HG02678 (cell line): ENCODE measurements around the gene FCN1.
"Not testable (repeated sequence)": the region's sequence is repeated elsewhere in the genome, so short reads cannot be mapped to it uniquely, and the experiment has no call there.

Experiments
- ATAC-seq: cut with Tn5 transposase; IDR thresholded peaks from one replicate; pipeline ENCODE4 v1.9.1; 2021; ENCODE audit warnings: mild to moderate bottlenecking, moderate library complexity; ENCODE audit not compliant: unreplicated experiment

FCN1 gene

DNA sequence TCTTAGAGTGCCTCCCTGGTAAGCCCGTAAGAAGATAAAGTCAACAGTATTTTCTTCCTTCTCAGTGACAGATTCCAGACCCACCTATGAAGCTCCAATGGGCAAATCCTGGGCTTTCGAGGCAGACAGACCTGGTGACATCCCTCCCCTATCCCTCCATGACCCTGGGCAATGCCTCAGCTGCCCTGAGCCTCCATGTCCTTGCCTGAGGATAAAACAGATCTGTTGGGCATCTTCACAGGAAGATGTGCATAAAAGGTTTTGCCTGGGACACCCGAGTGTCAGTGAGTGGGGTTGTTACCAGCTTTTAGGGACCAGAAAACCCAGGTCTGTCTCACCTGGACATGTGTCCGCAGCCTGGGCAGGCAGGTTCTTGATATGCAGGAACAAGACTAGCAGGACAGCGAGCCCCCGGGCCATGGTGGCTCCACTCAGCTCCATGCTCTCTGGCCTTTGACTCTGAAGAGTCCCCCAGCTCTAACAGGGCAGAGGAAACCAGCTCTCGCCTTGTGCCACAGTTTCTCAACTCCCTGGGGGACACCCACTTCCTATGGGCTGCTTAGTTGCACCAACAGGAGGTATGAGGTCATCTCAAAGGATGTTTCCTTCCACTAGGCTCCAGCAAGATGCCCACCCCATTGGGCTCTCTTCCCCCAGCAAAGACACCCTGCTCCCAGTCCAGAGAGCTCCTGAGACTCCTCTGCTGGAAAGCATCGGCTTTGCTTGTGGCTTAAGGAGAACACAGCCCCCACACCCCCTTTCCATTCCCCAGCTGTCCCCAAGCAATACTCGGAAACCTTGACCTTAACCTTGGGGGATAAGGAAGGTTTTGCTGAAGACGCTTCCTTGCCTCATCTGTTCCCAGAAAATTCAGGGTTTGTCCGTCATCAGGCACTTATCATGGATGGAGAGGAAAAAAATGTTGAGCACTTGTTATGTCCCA is at the start of gene FCN1:
Gene FCN1 (minus strand): TSS at position 482 of the 943 bp plus-strand sequence. CDS start 41 bp downstream, at position 441.
- no peak for ATAC-seq

DNA sequence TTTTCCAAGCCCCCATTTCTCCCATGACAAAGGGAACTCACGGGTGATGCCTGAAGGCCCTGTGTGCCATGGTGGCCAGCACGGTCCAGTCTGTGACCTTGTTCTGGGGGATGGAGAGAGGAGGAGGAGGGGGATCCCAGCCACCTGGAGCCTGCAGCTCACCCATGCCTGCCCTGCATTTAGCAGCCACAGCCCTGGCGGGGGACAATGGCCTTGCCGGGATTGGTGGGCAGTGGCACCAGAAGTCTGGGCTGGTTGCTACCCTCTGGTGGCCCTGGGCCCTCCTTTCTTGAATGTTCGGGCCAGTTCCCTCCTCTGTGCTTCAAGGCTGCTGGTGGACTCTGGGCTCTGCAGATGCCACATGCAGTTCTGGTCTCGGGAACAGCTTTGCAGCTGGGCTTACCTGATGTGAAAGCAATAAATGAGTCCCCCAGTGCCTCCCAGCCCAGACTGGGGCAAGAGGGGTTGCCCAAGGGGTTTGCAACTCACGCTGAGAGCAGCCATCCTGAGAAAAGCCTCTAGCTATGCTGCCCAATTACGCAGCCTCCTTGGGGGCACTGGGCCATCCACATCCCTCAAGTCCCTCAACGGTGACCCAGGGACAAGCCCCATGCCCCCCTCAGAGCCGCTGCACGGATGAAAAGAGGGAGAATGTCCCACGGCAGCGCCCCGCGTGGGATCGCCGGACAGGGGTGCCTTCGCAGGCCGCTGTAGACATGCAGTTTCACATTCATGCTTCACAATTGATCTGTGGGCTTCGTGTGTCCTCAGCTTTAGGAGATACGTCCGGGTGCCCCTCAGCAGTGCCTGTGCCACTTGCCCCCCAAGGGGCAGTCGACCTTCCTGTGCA is 49.2 kb upstream of the FCN1 start:
- no peak for ATAC-seq

DNA sequence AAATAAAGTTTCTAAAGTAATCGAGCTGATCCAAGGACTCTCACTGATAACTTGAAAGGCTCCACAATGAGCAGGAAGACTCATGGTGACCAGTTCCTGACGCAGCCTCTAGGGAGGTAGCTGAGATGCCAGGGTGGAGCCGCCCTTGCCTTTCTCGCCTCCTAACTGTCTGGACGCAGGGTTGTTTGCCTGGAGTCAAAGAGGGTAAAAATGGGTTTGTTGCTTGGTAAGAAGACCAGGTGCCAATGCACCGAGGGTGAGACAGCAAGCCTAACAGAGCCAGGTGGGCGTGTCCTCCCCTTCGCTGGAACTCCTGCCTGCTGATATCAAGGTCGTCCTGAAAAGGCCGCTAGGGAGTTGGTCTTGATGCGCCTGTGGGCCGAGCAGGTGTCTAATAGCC is 48.6 kb upstream of the FCN1 start:
- no peak for ATAC-seq

DNA sequence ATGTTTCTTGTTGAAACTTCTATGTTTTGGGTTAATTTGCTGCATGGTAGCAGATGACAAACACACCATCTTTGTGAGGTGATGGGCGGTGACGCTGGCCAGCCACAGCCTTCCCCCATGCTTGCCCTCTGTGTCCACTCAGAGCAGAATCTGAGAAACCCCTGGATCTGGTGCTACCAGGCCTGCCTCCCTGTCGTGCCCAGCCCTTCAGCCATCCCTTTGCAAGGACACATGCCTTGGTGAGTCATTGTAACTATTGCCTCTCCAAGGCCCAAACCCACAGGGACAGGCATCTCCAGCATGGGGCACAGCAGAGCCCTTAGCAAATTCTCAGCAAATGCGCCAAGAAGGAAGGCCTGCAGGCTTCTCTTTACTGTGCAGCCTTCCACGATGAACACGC is 48.1 kb upstream of the FCN1 start:
- no peak for ATAC-seq

DNA sequence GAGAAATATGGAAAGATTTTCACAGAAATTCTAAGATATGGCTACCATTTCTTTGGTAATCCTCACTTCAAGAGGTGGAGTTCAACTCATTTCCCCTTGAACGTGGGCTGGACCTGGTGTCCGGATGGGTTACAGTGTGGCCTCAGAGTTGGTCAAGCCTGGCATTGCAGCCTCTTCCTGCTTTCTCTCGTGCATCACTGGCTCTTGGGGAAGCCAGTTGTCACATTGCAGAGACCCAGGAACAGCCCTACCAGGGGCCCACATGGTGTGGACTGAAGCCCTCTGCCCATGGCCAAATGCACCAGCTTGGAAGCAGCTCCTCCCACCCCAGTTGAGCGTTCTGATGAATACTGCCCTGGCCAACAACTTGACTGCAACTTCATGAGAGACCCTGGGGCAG is 47.7 kb upstream of the FCN1 start:
- ATAC-seq: no peak

DNA sequence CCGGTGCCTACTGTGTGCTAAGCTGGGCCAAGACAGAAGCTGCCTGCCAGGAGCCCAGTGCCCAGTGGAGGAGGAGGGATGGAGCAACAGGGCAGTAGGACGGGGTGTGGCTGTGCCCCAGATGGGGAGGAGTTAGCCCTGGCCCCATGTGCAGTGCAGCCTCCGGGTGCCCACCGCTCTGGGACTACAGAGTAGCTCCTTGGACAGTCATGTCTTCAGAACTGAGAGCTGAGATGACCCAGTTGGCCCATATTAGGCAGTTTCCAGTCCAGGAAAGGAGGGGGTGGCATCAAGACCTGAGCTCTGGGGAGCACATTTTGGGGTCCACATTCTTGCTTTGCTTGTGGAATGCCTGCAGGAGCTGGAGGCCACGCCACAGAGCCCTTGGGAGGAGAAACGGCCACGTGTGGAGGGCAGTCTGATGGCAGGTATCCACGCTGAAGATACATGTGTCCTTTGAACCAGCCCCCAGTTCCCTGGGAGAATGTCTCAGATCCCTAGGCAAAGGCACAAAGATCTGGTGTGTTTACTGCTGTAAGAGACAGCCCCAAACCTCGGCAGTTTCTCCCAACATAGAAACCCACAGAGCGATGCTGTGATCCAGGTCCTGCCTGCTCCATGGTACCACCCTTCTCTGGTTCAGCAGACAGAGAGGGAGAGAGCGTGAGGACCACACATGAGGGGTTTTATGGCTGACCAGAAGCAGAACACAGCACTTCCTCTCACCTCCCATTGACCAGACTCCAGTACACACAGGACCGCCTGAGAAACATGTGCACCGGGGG is 46.8 kb upstream of the FCN1 start:
- ATAC-seq: no peak

DNA sequence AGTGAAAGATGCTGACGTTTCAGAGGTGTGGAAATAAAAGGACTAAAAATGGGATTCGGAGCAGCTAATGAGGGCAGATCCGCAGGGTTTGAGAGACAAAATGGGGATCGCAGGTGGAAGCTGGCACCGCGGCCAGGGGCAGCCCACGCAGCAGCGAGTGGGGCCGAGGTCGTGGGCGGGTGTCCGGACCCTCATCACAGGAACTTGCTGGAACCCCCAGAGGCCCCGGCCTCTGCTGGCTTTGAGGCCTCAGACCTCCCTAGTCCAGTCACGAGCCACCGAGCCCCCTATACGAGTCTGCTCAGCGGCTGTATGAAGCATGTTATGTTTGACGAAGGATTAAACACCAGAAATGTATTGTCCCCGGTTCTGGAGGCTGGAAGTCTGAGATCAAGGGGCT is 45.8 kb upstream of the FCN1 start:
- ATAC-seq: no peak

DNA sequence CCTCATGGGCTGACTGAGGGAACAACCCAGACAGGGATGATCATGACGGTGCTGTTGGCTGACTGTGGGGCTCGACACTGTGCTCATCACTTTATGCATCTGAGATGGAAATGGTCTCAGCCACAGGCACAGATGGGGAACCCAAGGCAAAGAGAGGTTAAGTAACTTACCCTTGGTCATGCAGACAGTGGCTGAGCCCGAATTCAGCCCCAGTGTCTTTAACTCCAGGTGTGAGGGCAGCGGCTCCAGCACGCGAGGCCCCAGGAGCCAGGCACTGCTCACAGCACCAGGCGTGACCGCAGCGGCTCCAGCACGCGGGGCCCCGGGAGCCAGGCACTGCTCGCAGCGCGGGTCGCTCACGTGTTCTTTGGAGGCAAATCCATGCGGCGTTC is 45.3 kb upstream of the FCN1 start:
- ATAC-seq: no peak

DNA sequence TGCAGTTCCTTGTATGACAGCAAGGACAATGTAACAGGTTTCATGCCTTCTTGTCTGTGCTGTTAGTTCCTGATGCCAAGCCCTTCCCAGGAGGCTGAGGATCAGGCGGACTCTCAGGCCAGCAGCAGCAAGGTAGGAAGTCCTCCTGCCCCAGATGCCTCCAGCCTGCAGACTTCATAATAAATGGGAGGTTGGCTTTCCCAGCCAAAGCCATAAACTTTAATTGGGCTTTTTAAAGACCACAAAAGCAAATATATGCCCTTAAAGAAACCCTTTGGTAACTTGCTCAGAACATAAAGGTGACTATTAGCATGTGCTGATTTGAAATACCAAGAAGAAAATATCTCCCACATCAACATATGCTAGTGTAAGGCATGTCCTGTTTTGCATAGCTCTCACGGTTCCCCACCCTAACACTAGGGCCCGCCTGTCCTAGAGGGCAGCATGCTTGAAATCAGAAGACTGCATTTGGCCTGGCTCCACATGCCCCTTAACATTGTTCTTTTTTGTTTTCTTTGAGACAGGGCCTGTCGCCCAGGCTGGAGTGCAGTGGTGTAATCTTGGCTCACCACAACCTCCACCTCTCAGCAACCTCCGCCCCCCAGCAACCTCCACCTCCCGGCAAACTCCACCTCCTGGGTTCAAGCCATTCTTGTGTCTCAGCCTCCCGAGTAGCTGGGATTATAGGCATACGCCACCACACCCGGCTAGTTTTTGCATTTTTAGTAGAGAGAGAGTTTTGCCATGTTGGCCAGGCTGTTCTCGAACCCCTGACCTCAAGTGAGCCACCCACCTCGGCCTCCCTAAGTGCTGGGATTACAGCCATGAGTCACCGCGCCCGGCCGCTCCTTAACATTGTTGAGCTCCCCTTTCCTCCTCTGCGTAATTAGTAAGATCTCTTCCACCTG is 44.6 kb upstream of the FCN1 start:
- no peak for ATAC-seq

DNA sequence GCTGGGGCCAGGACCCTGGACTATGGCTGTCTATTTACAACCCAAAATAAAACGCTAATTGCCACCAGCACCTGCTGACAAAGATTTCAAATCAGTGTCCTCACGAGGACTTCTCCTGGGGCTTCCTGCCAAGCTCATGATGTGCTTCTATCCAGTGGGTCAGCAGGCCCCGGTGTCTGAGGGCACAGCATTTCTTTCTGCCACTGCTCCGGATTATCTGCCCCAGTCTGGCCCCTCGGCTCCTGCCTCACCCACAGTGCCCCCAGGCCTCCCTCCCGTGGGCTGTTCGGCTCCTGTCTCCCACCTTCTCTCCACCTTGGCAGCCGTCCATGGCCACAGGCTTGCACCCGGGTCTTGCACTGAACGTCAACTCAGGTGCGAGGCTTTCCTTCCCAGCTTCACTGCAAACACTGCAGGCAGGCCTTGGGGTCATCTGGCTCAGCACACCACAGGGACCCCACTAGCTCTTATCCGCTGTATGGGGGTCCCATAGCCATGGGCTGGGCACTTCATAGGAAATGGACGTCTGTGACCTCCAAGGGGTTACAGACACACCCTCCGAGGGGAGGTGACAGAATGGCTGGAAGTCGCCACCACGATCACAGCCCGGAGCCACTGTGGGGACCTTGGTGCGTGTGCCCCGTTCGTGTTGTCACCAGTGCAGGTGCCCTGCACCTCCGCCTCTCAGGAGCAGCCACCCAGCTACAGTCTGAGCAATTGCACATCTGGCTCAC is 43.8 kb upstream of the FCN1 start:
- ATAC-seq: no peak

DNA sequence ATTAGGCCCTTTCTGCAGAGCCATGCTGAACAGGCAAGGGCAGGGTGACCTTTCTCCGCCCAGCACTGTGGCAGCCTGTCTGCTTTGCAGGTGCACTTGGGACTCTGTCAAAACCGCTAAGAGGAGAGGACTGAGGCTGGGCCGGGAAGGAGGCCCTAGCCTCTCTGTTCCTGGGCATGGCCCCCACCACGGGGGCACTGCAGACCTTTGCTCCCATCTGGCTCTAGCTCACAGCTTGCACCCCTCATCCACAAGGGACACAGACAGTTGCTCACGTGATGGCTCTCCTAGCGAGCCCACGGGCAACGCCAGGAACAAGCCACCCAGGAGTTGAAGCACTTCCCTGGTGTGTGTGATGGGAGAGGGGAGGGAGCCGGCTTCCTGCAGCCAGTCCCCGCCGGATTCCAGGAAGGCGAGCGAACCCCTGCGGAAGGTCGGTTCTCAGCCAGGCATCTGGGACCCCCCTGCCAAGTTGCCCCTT is 43.0 kb upstream of the FCN1 start:
- no peak for ATAC-seq

DNA sequence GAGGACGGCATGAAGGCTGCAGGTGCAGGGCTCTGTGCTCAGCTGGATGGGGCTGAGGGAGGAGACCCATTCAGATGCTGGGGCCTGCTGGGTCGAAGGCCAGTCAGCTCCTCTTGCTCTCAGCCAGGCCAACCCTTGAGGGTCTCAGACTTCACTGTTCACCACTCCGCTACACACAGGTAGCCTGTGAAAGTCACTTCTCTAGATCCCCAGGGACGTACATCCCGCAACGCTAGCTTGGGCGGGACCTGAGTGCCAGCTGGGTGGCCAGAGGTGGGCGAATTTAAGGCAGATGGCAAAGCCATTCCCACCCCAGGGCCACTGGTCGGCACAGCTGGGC is 42.2 kb upstream of the FCN1 start:
- no peak for ATAC-seq

DNA sequence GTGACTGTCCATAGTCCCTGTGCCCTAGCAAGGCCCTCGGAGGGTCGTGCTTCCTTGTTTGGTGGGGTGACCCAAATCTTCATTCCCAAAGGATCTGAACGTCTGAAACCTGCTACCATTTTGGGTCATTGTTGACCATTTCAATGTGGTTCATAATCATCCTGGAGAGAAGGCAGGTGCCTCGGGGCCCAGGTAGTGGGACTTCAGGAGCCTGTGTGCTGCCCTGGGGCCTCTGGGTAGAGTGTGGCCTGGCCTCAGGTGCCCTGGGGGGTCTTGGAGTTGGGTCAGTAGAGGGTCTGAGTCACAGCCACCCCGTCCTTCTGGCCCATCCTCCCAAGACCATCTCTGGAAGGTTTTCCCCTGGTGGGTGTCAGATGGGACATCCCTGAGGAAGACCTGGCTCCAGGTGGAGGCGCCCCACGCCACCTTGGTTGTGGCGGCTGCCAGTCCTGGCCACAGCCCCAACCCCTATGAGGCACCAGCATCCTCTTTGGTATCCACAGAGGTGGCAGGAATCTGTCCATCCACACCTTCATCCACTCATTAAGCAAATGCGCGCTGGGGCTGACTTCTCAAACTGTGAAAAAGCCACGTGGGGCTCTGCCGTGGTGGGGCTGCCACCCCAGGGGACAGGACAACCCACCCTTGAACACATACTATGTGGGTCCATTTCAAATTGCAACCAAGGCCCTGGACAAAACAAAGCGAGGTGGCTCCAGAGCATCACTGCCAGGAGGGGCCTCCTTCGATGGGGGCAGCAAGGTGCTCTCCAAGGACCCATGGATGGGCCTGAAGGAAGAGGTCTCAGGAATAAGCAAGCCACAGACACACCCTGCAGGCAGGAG is 41.6 kb upstream of the FCN1 start:
- no peak for ATAC-seq

DNA sequence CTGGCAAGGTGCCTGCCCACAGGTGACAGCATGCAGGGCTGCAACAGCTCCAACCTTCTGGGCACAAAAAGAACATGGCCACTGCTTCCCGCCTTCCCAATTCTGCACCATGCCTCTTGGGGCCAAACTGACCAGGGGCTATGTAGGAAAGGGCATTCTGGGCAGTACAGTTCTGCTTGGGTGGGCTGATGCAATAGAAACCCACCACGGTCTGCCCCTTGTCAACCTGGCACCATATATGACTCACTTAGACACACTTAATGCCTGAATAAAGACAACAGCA is 40.2 kb upstream of the FCN1 start:
- no peak for ATAC-seq

DNA sequence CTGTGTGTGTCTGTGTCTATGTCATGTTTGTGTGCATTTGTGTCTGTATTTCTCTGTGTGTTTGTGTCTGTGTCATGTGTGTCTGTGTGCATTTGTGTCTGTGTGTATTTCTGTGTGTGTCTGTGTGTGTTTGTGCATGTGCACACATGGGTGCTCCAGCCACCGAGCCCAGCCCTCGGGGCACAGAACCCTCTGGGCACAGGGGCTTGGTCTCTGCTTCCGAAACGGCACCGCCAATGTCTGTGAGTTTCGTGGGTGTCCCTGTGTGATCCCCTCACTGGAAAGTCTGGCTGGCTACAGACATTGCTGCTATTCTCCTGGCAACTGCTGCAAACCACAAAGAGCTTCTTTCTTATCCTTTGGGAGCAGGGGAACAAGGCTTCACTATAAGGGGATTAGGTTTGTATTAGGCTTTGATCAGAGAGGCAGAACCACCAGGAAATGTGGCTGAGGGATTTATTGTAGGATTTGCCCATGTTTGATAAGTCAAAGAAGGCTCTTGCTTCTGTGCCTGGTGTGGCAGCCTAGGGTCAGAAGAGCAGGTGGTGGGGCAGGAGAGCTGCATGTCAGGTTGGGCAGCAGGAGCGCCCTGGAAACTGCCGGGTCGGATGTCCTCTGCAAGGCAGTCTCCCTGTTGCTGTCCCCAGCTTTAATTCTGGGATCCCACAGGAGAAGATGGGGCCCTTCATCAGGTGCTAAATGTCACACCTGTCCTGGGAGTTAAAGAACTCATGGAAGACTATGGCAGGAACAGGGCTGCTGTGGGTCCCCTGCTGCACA is 39.6 kb upstream of the FCN1 start:
- no peak for ATAC-seq

DNA sequence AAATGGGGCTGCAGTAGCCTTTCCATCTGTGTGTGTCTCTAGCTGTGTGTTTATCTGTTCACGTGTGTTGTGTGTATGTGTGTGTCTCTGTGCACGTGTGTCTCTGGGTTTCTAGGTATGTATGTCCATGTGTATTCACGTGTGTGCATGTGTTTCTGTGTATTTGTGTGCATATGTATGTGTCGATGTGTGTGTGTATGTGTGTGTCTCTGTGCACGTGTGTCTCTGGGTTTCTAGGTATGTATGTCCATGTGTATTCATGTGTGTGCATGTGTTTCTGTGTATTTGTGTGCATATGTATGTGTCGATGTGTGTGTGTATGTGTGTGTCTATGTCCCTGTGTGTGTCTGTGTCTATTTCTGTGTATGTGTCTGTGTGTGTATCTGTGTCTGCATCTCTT is 38.7 kb upstream of the FCN1 start:
- not testable (repeated sequence) for ATAC-seq

DNA sequence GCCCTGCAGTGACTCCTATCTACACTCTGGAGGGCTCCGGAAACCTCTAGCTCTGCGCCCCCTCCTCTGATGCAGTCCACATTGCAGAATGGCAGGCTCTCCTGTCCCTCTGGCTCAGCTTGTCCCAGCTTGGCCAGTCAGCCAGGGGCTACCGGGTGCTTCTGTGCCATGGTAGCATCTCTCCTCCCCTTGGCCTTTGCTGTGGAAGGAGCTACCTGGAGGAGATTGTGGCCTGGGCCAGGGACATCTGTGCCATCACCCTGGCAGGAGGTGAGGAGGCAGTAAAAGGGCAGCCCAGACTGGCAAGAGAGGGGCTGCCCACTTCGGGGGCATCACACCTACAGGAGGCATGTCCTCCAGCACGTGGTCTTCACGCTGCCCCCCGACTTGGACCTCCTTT is 38.1 kb upstream of the FCN1 start:
- ATAC-seq: no peak

DNA sequence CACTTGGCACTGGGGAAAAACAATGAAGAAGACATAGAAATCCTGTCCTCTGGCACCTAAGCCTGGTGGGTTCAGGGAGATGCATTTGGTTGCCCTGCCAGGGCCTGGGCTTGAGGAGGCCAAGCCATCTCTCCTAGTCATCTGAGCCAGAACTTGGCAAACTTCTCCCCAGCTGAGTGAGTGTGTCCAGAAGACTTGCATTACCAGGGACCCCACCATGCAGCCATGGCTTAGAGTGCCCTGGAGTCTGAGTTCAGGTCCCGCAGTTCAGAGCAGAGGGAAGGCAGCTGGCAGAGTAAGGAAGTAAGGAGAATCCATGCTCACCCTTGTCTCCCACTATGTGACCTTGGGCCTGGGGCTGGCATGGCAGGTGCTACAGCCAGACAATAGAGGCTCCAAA is 37.4 kb upstream of the FCN1 start:
- ATAC-seq: no peak
